Pancreas (tissue), 10 donors: ENCODE results near the gene APOL3. TPM values are rescaled to one million over a fixed set of nuclear protein-coding genes. Genes with fewer than 3 reads are reported as not detected.
"Not testable (repeated sequence)": the region's sequence is repeated elsewhere in the genome, so short reads cannot be mapped to it uniquely, and the experiment has no call there.

Source experiments
- ATAC-seq, 4 donors: fragments of 200-7000 bp; cut with Tn5 transposase; one replicate each; pipeline versions ENCODE4 v1.8.0 to v1.9.1; 2020; ENCODE audit warnings: mild to moderate bottlenecking in 4 of 4, moderate library complexity in 4 of 4
- DNase-seq, 6 donors: peaks; one replicate each; pipeline ENCODE4 v3.0.0-alpha.2; 2020
- FAIRE-seq: peaks from 2 replicates; lab custom pipeline; 2012; peaks lifted over from hg19 to GRCh38; lab: Jason Lieb, UNC
- H3K27ac ChIP-seq, 4 donors: fragments of 200-600 bp; sonication (generic); 1 replicate in 3 of 4; 2 replicates in 1 of 4; pipeline versions ENCODE4 v1.5.0 to v1.8.0; 2020
- H3K27me3 ChIP-seq, 4 donors: fragments of 200-600 bp; one replicate each; pipeline ENCODE4 v1.8.0; 2021
- H3K36me3 ChIP-seq, 3 donors: fragments of 200-600 bp; sonication (generic) in 1 of 3; one replicate each; pipeline versions ENCODE4 v1.5.0 to v1.8.0; 2020 to 2021
- H3K4me1 ChIP-seq, 3 donors: fragments of 200-600 bp; one replicate each; pipeline ENCODE4 v1.8.0; 2021
- H3K4me3 ChIP-seq, 4 donors: fragments of 200-600 bp; sonication (generic) in 2 of 4; one replicate each; pipeline versions ENCODE4 v1.5.0 to v1.8.0; 2020 to 2021
- H3K9me3 ChIP-seq, 4 donors: fragments of 200-600 bp; one replicate each; pipeline ENCODE4 v1.8.0; 2021
- WGBS, 2 donors: extraction: QIAGEN DNeasy Blood & Tissue Kit; methylation state at CpG; one replicate each; pipeline ENCODE4 v1.1.7; 2013; 5-methylcytosine and 5-hydroxymethylcytosine counted together
- intact Hi-C, 3 donors: fragments of 100-400 bp; cut with DNase I; formaldehyde crosslinking; loops; one replicate each; pipeline versions ENCODE4 v1.11.1 to v1.14.2; 2022
- polyA plus RNA-seq, 2 donors: library from polyadenylated mRNA; stranded (reverse); fragments of 200-250 nt; gene quantifications; one replicate each; pipeline ENCODE4 v1.2.3, GENCODE V29; 2013
- total RNA-seq, 6 donors: library from RNA; stranded (reverse); fragmentation: NEBNext Ultra II Directional in 4 of 6; extraction: Animal tissue kit (Norgen Biotek cat#: 25700) in 4 of 6; gene quantifications; one replicate each; pipeline versions ENCODE4 v1.2.1 to v1.2.4, GENCODE V29; 2021 to 2023
- TF ChIP-seq, protein P1 (sequence below), 4 donors: fragments of 200-600 bp; sonication (generic) in 3 of 4; IDR thresholded peaks; one replicate each; pipeline versions ENCODE4 v1.5.0 to v1.8.0; 2021; ENCODE audit warnings: antibody characterized with exemption in 4 of 4
- donor health status: healthy with polysubstance abuse.
- donor health status: DM: no; HTN: no; CAD: no; lungs with moderate emphysema.
- donor health status: DM: no; HTN: no; CAD: no.
- donor health status: control.
- donor health status: control.
- donor health status: Bipolar disorder and iron deficiency.
- donor health status: DM: yes; HTN: yes; CAD: no.
- donor health status: DM: no; HTN: no; CAD: no.
- donor health status: DM: no; HTN: no; CAD: no.
- donor health status: DM: yes; HTN: yes; CAD: no.

APOL3 gene
- total and polyA plus RNA-seq, 8 donors, result 2.5 to 13.5 (median 5.9) TPM

DNA sequence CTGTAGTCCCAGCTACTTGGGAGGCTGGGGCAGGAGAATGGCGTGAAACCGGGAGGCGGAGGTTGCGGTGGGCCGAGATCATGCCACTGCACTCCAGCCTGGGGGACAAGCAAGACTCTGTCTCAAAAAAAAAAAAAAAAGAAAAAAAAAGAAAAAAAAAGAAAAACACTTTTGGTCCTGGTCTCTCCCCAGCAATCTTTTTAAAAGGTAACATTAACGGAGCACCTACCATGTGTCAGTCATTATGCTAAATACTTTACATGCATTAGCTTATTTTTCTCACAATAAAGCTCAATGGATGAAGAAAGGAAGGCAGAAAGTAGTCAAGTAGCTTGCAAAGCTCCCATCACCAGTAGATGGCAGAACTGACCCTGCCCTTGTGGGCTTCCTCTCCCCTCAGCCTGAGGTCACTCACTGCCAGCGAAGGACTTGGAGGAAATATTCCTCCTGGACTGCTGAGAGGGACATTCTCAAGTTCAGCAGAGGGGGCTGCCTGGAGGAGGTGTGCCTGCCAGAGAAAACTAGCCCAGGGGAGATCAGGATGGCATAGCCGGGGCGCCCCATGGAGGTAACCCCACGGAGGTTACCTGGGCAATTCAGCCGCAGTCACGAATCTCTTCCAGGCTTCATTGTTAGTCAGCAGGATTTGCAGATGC, 15.5 kb downstream of the APOL3 start:
- Histone ChIP-seq H3K4me3 (no peak overlapping the region), H3K27me3 (no peaks in the 10 kb centered on the region), H3K9me3 (no peaks in the 10 kb centered on the region), H3K36me3 (no peaks in the 10 kb centered on the region), H3K4me1 (no peaks in the 10 kb centered on the region), H3K27ac (no peak overlapping the region)
- DNase-seq (peak in 4 of 6 donors; percentile 45 to 65 (median 50)), FAIRE-seq (peak; percentile 37), ATAC-seq (peak; percentile 81 to 97 (median 93))
- WGBS, 2 donors, result 40 to 44% methylated on average over 12 of the region's 12 CpGs
- intact Hi-C loops, result loop anchor here in 1 of 3 donors (5.0 kb wide), 1 partner anchor 37 kb away; no protein-coding TSS in a partner anchor
- TF ChIP-seq, protein P1, sequence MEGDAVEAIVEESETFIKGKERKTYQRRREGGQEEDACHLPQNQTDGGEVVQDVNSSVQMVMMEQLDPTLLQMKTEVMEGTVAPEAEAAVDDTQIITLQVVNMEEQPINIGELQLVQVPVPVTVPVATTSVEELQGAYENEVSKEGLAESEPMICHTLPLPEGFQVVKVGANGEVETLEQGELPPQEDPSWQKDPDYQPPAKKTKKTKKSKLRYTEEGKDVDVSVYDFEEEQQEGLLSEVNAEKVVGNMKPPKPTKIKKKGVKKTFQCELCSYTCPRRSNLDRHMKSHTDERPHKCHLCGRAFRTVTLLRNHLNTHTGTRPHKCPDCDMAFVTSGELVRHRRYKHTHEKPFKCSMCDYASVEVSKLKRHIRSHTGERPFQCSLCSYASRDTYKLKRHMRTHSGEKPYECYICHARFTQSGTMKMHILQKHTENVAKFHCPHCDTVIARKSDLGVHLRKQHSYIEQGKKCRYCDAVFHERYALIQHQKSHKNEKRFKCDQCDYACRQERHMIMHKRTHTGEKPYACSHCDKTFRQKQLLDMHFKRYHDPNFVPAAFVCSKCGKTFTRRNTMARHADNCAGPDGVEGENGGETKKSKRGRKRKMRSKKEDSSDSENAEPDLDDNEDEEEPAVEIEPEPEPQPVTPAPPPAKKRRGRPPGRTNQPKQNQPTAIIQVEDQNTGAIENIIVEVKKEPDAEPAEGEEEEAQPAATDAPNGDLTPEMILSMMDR (IDR thresholded peaks at IDR 0.05), result peak in 3 of 4 donors; percentile 49 to 62 (median 52)

DNA sequence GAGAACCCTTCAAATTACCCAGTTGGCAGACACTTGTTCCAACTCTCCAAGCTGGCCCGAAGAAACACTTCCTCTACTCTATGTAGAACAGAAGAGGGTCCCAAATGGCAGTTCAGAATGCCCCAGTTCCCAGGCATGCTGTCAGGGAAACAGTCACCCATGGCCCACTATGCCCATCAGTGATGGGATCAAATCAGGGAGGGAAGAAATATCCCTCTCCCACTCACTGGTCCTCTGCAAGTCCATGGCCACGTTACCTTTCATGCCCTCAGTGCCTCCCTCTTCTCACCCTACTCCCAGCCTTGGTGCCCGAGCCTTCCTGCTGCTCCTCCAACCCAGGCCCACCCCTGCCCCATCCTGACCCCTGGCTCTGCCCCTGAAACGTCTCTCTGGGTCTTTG, 16.6 kb downstream of the APOL3 start:
- 38 to 40% methylated on average over 4 of the region's 4 CpGs for WGBS, 2 donors
- Histone ChIP-seq H3K27ac (no peak overlapping the region), H3K4me1 (no peaks in the 10 kb centered on the region), H3K36me3 (no peaks in the 10 kb centered on the region), H3K9me3 (no peaks in the 10 kb centered on the region), H3K27me3 (no peaks in the 10 kb centered on the region), H3K4me3 (no peak overlapping the region)
- intact Hi-C loops, result no loop called here
- TF ChIP-seq, protein P1 (IDR thresholded peaks at IDR 0.05), result no peak
- DNase-seq, result no peak
- ATAC-seq, result no peak
- FAIRE-seq, result no peak

DNA sequence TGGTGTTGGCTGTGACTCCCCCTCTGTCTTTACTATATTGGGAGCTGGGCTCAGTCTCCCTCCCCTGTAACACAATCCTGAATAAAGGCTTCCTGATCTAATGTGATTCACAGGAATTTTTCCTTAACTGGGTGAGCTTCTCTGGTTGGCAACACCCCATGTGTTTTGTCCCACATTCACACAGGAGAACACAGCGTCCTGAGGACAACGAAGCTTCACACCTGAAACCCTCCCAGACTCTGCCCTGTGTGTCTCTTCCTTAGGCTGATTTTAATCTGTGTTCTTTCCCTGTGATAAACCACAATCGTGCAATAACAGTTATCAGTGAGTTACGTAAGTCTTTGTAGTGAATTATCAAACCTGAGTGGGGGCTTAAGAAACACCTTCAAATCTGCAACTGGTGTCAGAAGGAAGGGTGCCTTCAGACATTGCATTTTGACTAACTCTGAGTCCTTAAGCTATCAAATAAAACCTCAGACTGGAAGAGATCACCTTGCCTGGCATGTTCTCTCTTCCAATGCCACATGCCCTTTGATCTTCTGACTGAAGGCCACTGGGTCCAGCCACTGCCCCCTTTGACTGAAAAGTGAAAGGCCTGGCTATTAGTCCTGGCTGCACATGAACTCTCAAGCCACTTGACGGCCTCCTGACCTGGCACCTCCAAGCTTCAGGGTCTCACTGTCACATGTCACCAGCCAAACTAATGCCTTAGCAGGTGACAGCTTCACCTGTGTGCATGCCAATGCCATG, 17.3 kb downstream of the APOL3 start:
- 47 to 58% methylated on average over 5 of the region's 5 CpGs for WGBS, 2 donors
- TF ChIP-seq, protein P1 (IDR thresholded peaks at IDR 0.05), result no peak
- H3K4me3 ChIP-seq, result no peak overlapping the region
- no peak for FAIRE-seq
- no peak for DNase-seq
- no peak overlapping the region for H3K27ac ChIP-seq
- no peak for ATAC-seq
- no peaks in the 10 kb centered on the region for H3K4me1 ChIP-seq
- H3K27me3 ChIP-seq, result no peaks in the 10 kb centered on the region
- H3K9me3 ChIP-seq, result no peaks in the 10 kb centered on the region
- H3K36me3 ChIP-seq, result no peaks in the 10 kb centered on the region
- intact Hi-C loops, result no loop called here

DNA sequence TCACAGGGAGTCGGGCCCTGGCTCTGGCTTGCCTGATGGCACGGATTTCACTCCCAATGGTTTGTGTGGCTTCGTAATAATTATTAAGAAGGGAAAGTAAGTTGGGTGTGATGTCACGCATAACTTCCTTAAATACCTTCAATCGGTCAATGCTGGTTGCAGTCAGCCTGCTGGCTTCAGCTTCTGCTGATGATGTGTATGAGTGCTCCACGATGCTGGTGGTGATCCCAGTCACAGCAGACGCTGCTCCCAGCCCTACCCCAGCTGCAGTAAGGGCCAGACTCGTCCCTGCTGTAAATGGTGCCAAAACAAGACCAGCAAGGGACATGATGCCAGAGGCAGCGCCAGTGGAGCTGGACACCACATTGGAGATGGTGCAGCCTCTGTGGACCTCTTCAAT, 19.1 kb downstream of the APOL3 start:
- H3K4me1 ChIP-seq, result no peaks in the 10 kb centered on the region
- no peak overlapping the region for H3K4me3 ChIP-seq
- no peak for FAIRE-seq
- TF ChIP-seq, protein P1 (IDR thresholded peaks at IDR 0.05), result no peak
- H3K27ac ChIP-seq, result no peak overlapping the region
- intact Hi-C loops, result no loop called here
- no peaks in the 10 kb centered on the region for H3K9me3 ChIP-seq
- WGBS, 2 donors, result 62 to 72% methylated on average over 9 of the region's 9 CpGs
- H3K36me3 ChIP-seq, result no peaks in the 10 kb centered on the region
- ATAC-seq, result no peak
- no peak for DNase-seq
- no peaks in the 10 kb centered on the region for H3K27me3 ChIP-seq

DNA sequence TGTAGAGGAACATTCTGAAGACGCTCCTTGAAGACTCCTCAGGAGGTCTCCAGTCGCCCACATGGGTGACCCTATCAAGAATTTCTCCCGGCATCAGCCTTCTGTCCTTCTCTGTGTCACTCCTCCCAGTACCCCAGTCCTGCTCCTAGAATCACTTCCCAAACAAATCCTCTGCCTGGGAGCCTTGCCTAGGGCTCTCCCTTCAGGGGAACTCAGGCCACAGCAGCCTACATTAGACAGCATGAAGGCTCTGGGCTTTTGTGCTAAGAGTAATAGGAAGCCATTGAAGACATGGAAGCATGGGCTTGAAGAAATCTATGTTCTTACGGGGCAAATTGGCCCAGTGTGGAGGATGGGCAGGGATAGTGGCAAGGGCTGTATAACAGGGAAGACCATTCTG, 21.8 kb downstream of the APOL3 start:
- intact Hi-C loops, DNase-seq: not testable (repeated sequence)

More for the DNA sequence above, 21.8 kb downstream of the APOL3 start:
- not testable (repeated sequence) for FAIRE-seq, H3K27ac ChIP-seq, H3K4me1 ChIP-seq, H3K36me3 ChIP-seq, H3K4me3 ChIP-seq, H3K9me3 ChIP-seq, ATAC-seq, H3K27me3 ChIP-seq
- 68 to 71% methylated on average over 1 of the region's 4 CpGs for WGBS, 2 donors
